ENCODE measurements around the gene FAM180A. TPM values are rescaled to one million over a fixed set of nuclear protein-coding genes. Genes with fewer than 3 reads are reported as not detected.

Gene FAM180A
- total RNA-seq, 1 donor from 2014 or later = 0.24 TPM

DNA sequence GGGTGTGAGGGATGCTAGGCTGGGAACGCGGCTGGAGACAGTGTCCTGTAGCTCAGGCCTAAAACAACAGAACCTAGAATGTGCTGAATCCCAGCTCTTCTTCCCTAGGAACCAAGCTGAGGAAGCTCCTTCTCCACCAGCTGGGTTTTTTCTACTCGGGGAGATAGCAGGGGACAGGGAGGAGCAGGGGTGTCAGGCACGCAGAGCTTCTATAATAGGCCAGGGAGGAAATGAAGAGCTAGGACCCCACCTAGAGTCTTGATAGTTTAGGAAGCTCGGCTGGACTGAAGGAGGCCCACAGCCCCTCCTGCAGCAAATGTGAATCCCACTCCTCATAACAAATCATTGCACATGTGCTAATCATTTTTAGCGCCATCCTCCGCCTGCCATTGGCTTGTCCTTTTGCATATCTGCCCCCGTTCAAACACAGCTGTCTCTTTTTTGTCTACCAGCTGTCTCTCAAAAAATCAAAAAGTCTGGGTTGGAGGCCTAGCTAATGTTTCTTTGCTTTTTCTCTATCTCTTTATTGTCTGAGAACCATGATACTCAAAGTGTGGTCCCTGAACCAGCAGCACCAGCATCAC, 24.1 kb upstream of the FAM180A start:
- peaks cover 7% of the 10 kb centered on the region for H3K9me3 Mint-ChIP-seq (ENCODE audit: unreplicated experiment)
- no peaks in the 10 kb centered on the region for H3K27me3 Mint-ChIP-seq (ENCODE audit: unreplicated experiment)
- peaks cover 18% of the 10 kb centered on the region for H3K4me1 Mint-ChIP-seq (ENCODE audit: unreplicated experiment)
- H3K4me3 Mint-ChIP-seq (ENCODE audit: unreplicated experiment) = no peak overlapping the region
- no peak for DNase-seq (ENCODE audit: extremely low spot score, unreplicated experiment)
- H3K27ac Mint-ChIP-seq (ENCODE audit: unreplicated experiment) = no peak overlapping the region
- no peak for TF ChIP-seq CTCF (IDR thresholded peaks at IDR 0.05)
- peaks cover 4% of the 10 kb centered on the region for H3K36me3 Mint-ChIP-seq (ENCODE audit: unreplicated experiment)

- H3K4me3 Mint-ChIP-seq (ENCODE audit: unreplicated experiment) = no peak overlapping the region
- no peaks in the 10 kb centered on the region for H3K36me3 Mint-ChIP-seq (ENCODE audit: unreplicated experiment)
- H3K9me3 Mint-ChIP-seq (ENCODE audit: unreplicated experiment) = peaks cover 1% of the 10 kb centered on the region
- TF ChIP-seq CTCF (IDR thresholded peaks at IDR 0.05) = no peak
- H3K4me1 Mint-ChIP-seq (ENCODE audit: unreplicated experiment) = peaks cover 18% of the 10 kb centered on the region
- peaks cover 4% of the 10 kb centered on the region for H3K27me3 Mint-ChIP-seq (ENCODE audit: unreplicated experiment)
- no peak overlapping the region for H3K27ac Mint-ChIP-seq (ENCODE audit: unreplicated experiment)
- DNase-seq (ENCODE audit: extremely low spot score, unreplicated experiment) = no peak
Measured at GRCh38 chr7:135771961-135772638, 23.5 kb upstream of the FAM180A start.

- DNase-seq (ENCODE audit: extremely low spot score, unreplicated experiment) = no peak
- peaks cover 4% of the 10 kb centered on the region for H3K27me3 Mint-ChIP-seq (ENCODE audit: unreplicated experiment)
- H3K27ac Mint-ChIP-seq (ENCODE audit: unreplicated experiment) = no peak overlapping the region
- no peaks in the 10 kb centered on the region for H3K9me3 Mint-ChIP-seq (ENCODE audit: unreplicated experiment)
- no peaks in the 10 kb centered on the region for H3K36me3 Mint-ChIP-seq (ENCODE audit: unreplicated experiment)
- no peak for TF ChIP-seq CTCF (IDR thresholded peaks at IDR 0.05)
- no peak overlapping the region for H3K4me3 Mint-ChIP-seq (ENCODE audit: unreplicated experiment)
- peaks cover 18% of the 10 kb centered on the region for H3K4me1 Mint-ChIP-seq (ENCODE audit: unreplicated experiment)
Measured at GRCh38 chr7:135771051-135771450, 22.4 kb upstream of the FAM180A start.

- Mint-ChIP-seq H3K4me1 (ENCODE audit: unreplicated experiment) (peaks cover 18% of the 10 kb centered on the region), H3K27ac (ENCODE audit: unreplicated experiment) (no peak overlapping the region), H3K4me3 (ENCODE audit: unreplicated experiment) (no peak overlapping the region), H3K9me3 (ENCODE audit: unreplicated experiment) (no peaks in the 10 kb centered on the region), H3K36me3 (ENCODE audit: unreplicated experiment) (no peaks in the 10 kb centered on the region), H3K27me3 (ENCODE audit: unreplicated experiment) (peaks cover 4% of the 10 kb centered on the region)
- no peak for TF ChIP-seq CTCF (IDR thresholded peaks at IDR 0.05)
- no peak for DNase-seq (ENCODE audit: extremely low spot score, unreplicated experiment)
Measured at GRCh38 chr7:135770139-135770710, 21.6 kb upstream of the FAM180A start.

All from osteocyte (in vitro differentiated cells).